Hepatic stellate cell (primary cell): ENCODE results near the gene OSBP2.

Experiments
- DNase-seq: peaks from one replicate; pipeline ENCODE4 v3.0.0; 2011; ENCODE audit warnings: low spot score

Gene OSBP2, protein sequence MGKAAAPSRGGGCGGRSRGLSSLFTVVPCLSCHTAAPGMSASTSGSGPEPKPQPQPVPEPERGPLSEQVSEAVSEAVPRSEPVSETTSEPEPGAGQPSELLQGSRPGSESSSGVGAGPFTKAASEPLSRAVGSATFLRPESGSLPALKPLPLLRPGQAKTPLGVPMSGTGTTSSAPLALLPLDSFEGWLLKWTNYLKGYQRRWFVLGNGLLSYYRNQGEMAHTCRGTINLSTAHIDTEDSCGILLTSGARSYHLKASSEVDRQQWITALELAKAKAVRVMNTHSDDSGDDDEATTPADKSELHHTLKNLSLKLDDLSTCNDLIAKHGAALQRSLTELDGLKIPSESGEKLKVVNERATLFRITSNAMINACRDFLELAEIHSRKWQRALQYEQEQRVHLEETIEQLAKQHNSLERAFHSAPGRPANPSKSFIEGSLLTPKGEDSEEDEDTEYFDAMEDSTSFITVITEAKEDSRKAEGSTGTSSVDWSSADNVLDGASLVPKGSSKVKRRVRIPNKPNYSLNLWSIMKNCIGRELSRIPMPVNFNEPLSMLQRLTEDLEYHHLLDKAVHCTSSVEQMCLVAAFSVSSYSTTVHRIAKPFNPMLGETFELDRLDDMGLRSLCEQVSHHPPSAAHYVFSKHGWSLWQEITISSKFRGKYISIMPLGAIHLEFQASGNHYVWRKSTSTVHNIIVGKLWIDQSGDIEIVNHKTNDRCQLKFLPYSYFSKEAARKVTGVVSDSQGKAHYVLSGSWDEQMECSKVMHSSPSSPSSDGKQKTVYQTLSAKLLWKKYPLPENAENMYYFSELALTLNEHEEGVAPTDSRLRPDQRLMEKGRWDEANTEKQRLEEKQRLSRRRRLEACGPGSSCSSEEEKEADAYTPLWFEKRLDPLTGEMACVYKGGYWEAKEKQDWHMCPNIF

GRCh38 chr22:30694640-30695350 lies at the start of gene OSBP2:
OSBP2 (plus strand) TSS chr22:30694874; CDS start chr22:30694910, 36 bp downstream.
- DNase-seq: peak; percentile 18

GRCh38 chr22:30646518-30647160 lies 48.0 kb upstream of the OSBP2 start:
- no peak for DNase-seq

DNA sequence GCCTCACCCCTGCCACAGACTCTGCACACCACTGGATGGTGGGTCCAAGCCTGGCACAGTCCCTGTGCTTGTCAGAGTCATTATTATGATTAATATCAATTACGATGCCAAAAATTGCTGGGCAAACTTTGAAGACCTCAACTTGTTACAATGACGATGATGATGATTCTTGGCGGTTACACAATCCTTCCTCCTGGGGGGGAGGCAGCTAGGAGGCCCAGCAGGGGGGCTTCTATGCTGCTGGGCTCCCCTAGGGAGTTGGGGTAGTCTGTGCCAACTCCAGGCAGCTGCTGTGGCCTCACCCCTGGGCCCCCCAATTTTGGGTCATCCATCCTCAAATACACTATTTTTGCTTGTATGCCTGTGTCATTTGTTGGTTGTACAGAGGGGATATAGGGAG lies 47.1 kb upstream of the OSBP2 start:
- no peak for DNase-seq

DNA sequence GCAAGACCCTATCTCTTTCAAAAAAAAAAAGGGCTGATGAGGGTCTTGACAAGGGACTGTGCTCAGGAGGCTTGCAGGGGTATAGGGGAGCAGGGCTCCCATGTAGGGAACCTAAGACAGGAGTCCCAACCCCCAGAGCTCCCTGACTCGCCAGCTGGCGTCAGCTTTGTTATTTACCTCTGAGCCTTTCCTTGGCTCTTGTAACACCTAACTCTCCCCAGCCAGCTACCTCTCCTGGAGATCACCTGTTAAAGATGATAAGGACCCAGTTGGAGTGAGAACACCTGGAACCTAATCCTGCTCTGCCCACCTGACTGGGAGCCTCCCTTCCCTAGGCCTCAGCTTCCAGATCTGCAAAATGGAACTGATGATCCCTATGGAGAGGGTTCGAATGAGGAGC lies 45.8 kb upstream of the OSBP2 start:
- DNase-seq: no peak

DNA sequence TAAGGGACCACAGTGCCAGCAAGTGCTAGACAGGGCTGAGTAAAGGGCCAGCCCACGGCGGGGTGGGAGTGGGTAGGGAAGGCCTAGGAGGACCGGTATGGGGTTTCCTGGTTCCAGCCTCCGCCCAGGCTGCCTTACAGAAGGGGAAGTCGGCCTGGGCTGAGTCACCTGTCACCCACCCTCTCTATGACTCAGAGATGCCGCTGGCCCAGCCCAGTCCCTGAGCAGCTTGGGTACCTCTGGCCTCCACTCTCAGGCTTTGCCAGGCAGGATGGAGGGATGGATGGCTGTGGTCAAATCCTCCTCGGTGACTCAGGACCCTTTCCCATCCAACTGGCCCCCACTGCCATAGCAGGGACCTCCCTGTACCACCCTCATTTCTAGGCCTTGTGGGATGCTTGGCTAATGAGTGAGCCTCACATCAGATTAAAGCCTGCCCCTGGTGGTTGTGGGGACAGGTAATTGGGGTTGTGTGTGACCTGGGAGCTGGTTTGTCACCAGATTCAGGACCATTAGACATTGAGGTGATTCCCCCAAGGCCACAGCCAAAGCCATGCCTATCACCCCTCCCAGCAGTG lies 45.2 kb upstream of the OSBP2 start:
- DNase-seq: peak; percentile 90

DNA sequence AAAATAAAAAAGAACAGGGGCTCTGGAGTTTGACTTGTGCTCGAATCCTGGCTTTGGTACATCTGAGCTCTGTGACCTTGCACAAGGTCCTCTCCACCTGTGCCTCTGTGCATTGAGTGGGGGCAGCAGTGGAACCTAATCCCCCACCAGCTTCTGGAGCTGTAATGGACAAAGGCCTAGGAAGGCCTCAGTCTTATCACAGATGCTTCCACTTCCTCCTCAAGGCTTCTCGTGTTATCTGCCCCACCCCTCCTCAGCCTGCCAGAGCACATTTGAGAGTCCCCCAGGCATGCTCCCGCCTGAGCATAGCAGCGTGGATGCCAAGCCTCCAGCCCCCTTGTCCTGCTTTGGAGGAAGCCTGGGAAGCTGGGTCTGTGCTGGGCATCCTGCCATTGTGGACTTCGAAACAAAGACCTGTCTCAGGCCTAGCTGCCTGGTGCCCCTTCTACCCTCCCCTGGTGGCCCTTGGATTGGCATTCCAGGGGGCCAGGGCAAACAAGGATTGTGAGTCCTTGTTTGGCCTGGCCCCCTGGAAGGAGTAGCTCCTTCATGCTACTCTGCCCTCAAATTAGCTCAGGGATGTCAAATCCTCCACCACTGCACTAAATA lies 44.1 kb upstream of the OSBP2 start:
- DNase-seq: no peak

GRCh38 chr22:30652852-30653251 lies 41.8 kb upstream of the OSBP2 start:
- DNase-seq: no peak

GRCh38 chr22:30654361-30654760 lies 40.3 kb upstream of the OSBP2 start:
- no peak for DNase-seq

GRCh38 chr22:30655532-30655931 lies 39.1 kb upstream of the OSBP2 start:
- DNase-seq: no peak

DNA sequence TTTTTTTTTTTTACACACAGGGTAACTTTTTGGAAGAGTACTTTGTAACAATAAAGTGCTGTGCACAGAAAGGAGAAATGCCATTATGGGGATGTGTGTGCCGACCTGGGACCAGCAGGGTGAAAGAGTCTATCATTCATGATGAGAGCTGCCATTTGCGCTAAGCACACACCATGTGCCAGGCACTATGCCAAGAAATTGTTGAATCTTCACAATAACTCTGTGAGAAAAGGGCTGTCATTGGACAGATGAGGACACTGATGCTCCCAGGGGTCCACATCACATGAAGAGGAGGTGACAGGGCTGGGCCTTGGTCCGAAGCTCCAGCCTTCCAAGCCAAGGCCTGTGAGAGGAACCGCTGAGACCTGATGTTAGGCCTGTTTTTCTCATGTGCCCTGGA lies 32.6 kb upstream of the OSBP2 start:
- DNase-seq: no peak

DNA sequence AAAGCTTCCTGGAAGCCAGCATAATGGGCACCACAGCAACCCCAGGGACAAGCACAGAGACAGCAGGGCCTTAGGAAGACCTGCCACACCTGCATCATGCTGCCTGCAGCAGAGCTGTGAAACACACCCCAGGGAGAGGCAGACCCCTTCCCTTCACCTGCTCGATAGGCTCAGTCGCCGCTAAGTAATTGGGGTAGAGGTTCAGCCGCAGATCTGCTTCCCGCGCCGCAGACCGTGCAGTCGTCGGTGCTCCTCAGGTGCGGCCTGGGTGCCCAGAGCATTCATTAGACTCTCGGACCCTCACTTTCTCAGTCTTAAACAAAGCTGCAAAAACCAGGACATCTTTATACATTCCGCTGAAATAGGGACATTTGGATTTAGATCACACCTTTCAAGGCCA lies 29.9 kb upstream of the OSBP2 start:
- DNase-seq: no peak

DNA sequence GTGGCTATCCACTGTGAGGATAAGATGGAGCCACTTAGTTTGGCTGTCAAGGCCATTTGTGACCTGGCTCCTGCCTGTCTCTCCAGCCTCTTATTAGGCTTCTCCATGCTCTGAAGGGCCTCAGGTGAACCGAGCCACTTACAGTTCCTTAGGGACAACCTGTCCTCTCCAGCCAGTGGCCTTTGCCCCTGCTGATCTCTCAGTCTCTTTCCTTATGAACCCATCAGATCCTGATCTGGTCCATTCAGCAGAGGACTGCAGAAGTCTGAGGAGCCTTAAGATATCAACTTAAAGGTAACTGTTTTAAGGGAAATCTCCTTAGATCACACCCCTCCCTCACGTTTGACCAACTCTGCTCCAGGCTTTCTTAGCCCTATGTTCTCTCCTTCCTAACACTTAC lies 29.4 kb upstream of the OSBP2 start:
- DNase-seq: no peak

DNA sequence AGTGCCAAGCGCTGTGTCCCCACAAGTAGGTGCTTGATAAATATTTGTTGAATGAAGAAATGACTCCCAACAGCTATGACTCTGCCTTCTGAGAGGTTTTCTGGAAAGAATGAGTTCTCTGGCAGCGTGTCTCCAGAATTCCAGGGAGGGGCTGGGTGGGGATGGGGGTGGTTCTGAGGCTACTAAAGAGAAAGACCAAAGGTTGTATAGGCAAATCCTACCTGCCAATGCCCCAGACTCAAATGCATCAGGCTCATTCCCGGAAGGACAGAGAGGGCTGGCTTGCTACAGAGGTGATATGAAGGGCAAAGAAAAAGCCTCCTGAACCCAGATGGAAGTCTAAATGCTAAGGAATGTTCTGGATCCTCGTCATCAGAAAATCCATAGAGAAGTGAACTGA lies 28.9 kb upstream of the OSBP2 start:
- no peak for DNase-seq

DNA sequence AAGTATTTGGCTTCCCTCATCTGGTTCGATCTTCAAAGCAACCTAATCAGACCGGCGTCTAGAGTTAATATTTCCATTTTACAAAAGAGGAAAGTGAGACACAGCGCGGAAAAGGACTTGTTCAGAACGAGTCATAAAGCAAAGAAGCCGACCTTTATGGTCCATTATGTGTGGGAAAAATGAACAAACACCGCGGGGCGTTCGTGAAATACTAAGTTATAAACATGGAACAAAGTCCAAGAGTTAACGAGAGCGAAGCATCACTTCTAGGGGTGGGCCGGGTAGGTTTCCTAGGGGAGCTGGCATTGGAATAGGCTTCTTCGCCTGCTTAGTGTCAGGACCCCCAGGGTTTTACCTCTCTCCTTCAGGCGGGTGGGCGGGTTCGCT lies 27.6 kb upstream of the OSBP2 start:
- DNase-seq: no peak

DNA sequence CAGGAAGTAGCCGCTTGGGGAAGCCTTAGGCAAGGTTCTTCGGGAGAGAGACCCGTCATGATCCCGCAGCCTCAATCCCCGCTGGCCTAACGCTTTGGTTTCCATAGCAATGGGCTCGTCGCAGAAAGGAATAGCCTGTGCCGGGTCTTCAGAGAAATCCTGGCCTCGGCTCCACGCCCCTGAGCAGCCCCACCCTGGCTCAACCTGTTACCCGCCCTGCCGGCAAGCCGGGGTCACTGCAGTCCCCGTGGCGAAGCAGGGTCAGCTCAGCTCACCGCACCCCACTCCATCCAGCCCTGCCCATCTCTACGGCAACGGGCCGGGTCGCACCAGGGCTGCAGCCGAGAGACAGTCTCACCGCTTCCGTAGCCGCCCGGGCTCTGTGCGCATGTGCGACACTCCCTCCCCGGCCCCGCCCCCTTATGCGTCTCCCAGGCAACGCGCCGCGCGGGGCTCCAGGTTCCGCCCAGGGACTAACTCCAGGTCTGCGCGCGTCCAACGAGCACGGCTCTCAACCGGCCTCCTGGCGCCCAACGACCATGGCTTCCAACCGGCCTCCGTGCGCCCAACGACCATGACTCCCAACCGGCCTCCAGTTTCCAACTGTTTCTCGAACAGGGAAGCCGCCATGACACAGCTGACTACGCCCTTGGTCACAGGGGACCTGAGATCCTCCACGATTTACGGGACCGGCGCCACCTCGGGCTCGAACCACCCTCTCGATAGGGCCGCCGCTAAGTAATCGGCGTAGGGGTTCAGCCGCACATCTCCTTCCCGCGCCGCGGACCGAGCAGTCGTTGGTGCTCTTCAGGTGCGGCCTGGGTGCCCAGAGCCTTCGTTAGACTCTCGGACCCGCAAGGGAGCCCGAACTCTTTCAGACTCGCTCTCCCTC lies 26.9 kb upstream of the OSBP2 start, which contains the start of gene DUSP18:
Gene DUSP18, minus strand, starts transcription at position 382 of the 892 bp plus-strand sequence. CDS start 3,872 bp downstream, outside the sequence.
- DNase-seq: peak; percentile 99

- DNase-seq: peak; percentile 29
These were observed 26.3 kb upstream of the OSBP2 start for GRCh38 chr22:30668386-30668710.

- DNase-seq: no peak
These were observed 23.6 kb upstream of the OSBP2 start for GRCh38 chr22:30671071-30671470.

GRCh38 chr22:30673136-30673535 lies 21.5 kb upstream of the OSBP2 start:
- no peak for DNase-seq

DNA sequence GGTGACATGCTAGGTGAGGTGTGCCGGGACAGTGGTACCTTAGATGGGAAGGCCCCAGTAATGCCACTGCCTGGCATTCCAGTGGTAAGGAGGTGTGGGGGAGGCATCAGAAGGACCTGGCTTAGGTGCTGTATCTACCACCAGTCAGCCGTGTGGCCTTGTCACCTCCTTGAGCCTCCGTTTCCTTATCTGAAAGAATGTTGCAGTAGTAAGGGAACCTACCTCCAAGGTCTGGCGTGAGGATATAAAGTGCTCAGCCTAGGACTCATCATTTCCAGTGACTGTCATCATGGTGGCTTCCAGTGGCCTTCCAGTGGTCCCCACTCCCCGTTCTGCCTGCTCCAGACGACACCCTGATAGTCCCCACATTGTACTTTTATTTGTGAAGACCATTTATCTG lies 20.2 kb upstream of the OSBP2 start:
- no peak for DNase-seq

DNA sequence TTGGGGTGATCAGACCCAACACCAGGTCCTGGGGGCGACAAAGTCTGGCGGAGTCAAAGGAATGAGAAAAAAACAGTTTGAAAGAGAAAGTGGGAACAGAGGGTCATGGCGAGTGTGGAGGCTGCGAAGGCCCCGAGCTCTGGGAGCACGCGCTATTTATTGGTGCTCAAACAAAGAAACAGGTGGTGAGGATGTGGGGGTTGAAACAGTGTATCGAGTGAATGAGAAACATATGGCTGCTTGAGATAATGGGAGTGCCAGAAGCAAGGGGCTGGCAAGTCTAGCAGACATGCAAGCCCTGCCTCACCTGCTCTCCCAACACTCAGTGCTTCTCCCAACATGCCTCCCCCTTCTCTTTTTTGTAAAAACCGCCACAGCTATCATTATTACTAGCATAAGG lies 19.2 kb upstream of the OSBP2 start:
- DNase-seq: no peak
